NCI-H2196 (cell line): ENCODE results near the gene ZGRF1.
A peak's percentile ranks its signal among the peaks of the same experiment; 100 is the strongest.
"Not testable (repeated sequence)": the region's sequence is repeated elsewhere in the genome, so short reads cannot be mapped to it uniquely, and the experiment has no call there.

Experiments
- DNase-seq: peaks from one replicate; lab custom pipeline; 2025; ENCODE audit not compliant: unreplicated experiment; lab: John Stamatoyannopoulos, UW

ZGRF1 gene

DNA sequence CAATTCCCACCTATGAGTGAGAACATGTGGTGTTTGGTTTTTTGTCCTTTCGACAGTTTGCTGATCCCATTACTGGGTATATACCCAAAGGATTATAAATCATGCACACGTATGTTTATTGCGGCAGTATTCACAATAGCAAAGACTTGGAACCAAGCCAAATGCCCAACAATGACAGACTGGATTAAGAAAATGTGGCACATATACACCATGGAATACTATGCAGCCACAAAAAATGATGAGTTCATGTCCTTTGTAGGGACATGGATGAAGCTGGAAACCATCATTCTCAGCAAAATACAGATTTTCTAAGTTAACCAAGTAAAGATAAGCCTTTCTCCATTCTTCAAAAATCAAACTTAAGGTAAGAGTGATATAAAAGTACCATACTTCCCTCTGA is 82.4 kb downstream of the ZGRF1 start:
- DNase-seq = not testable (repeated sequence)

- no peak for DNase-seq
Measured at GRCh38 chr4:112552668-112553067, 84.0 kb downstream of the ZGRF1 start.

DNA sequence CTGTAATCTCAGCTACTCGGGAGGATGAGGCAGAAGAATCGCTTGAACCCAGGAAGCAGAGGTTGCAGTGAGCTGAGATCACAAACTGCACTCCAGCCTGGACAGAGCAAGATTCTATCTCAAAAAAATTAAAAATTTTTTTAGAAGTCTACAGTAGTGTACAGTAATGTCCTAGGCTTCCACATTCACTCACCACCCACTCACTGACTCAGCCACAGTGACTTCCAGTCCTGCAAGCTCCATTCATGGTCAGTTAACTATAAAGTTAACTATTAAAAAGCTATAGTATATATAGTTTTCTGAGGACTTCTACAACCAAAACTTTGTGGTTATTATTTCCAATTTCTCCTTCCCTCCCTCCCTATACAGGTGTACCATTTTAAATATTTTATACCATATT is 86.0 kb downstream of the ZGRF1 start:
- no peak for DNase-seq

DNA sequence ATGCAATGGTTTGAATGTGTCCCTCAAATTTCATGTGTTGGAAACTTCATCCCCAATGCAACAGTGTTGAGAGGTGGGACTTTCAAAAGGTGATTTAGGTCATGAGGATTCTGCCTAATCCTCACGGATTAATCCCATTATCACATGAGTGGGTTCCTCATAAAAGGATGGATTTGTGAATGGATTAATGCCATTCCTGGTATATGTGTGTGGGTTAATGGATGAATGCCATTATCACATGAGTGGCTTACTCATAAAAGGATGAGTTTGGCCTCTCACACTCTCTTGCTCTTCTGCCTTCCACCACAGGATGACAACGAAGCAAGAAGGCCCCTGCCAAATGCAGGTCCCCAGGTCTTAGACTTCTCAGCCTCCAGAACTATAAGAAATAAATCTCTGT is 90.2 kb downstream of the ZGRF1 start:
- DNase-seq = no peak

- no peak for DNase-seq
Measured at GRCh38 chr4:112545346-112545745, 91.4 kb downstream of the ZGRF1 start.

DNA sequence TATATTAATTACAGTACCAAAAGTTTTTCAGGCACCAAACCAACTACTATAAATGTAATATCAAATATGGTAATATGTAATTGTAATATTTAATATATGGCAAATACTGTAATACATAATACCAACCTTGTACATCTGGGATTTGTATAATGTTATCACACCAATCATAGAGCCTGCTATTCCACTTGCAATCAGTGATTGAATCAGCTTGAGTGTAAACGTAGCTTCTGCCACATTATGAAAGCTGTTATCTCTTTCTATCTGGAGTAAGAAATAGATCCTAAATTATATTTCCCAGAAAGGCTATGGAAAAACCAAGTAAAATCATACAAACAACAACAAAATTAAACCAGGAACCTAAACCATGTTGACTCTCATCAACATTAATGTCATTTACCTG is 96.0 kb downstream of the ZGRF1 start:
- no peak for DNase-seq

DNA sequence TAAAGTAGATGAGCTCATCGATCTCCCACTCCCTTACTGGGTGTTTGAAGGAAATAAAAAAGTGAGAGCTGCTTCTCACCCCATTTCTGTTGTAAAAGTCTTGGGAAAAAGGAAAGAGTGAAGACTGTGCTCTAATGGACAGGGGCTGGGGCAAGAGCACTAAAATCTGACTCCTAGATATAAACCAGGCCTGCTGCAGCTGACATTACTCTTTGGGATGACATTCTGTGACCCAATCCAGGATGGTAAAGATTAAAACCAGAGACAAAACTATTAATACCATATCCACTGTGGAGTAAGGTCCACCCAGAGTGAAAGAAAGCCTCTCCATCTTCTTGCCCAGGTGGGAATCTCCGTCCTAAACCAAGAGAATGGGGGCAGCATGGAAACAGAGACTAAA is 100.6 kb downstream of the ZGRF1 start:
- no peak for DNase-seq

DNA sequence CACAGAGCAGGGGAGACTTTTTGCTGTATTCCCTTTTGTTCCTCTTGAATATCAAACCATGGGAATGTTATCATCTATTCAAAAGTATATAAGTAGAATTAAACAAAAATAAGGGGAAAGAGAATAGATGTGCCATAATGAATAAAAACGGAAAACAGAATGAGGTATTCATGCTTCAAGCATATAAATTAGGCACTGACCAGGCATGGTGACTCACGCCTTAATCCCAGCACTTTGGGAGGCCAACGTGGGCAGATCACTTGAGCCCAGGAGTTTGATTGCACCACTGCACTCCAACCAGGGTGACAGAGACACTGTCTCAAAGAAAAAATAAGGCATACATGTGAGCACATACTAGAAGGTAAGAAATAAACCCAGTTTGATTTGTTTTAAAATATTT is 104.4 kb downstream of the ZGRF1 start:
- no peak for DNase-seq

DNA sequence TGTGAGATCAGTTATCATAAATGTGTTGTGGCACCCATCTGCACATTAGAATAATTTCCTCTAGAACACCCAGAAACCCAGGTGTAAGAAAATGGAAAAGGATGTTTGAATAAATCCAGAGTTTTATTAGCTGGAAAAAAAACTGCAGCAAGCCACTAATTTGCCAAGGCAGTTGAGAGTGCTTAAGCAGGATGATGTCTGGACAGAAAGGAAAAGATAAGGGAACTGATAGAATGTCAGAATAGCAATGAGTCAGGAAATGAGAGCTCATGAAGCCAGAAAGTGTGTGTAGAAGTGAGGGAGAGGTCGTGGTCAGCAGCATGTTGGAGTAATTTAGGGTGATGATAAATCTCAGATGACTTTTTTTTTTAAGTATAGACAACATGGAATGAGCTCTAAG is 105.6 kb downstream of the ZGRF1 start:
- DNase-seq = no peak

GRCh38 chr4:112526061-112526460 is 110.6 kb downstream of the ZGRF1 start:
- no peak for DNase-seq

DNA sequence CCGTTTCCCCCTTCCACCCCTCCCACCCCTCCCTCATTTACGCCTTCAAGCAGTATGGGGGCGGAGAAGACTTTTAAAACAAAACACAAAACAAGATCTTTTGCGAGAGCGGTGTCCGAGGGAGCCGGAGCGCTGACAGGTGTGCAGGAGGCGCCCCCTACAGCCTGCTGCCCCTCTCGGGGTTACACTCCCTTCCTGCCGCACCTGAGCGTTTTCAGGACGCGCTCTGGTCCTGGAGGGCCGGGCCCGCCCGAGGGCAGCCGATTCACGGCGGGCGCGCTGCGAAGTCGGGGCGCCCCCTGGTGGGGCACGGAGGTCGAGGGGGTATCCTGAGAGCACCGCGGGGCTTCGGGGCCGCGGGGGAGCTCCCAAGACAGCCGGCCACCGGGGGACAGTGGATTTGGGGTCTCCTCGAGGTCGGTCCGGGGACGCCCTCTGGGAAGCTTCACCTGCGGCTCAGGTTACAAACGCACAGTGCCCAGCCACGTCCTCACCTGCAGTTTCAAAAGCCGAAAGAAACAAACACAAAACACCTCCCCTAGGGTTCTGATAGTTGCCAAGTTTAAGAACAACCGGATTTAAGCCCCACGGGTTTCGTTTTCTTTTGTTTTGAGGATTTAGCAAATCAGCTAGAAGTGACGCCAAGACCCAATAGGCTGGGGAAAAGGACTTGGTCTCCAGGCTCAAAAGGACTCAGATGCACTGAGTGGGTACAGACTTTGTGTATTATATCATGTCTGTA is 112.8 kb downstream of the ZGRF1 start:
- peak; percentile 59 for DNase-seq

GRCh38 chr4:112523008-112523721 is 113.5 kb downstream of the ZGRF1 start:
- DNase-seq = no peak

GRCh38 chr4:112522431-112522830 is 114.3 kb downstream of the ZGRF1 start:
- not testable (repeated sequence) for DNase-seq

- no peak for DNase-seq
Measured at GRCh38 chr4:112521123-112522023, 115.3 kb downstream of the ZGRF1 start.

DNA sequence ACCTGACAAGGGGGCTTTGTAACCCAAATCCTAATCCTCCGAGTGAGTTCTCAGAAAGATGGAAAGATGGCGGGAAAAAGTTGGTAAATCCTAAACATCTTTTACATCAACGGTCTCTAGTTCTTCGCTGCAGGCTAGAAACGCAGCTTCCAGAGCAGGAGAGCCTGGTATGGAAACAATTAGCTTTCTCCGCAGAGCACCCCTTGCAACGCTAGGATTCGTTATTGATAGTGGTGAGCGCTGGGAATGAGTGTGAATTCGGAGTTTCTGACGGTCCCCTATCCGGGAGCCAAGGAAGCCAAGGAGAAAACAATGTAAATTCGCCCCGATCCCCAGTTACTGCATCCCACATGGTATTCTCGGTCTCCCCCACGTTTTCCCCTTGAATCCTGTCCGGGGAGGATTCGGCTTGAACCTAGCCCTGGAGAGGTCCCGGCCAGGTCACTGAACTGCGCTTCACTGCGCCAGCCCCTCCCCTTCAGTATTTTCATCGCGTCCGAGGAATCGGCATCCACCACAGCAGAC is 116.0 kb downstream of the ZGRF1 start:
- no peak for DNase-seq

DNA sequence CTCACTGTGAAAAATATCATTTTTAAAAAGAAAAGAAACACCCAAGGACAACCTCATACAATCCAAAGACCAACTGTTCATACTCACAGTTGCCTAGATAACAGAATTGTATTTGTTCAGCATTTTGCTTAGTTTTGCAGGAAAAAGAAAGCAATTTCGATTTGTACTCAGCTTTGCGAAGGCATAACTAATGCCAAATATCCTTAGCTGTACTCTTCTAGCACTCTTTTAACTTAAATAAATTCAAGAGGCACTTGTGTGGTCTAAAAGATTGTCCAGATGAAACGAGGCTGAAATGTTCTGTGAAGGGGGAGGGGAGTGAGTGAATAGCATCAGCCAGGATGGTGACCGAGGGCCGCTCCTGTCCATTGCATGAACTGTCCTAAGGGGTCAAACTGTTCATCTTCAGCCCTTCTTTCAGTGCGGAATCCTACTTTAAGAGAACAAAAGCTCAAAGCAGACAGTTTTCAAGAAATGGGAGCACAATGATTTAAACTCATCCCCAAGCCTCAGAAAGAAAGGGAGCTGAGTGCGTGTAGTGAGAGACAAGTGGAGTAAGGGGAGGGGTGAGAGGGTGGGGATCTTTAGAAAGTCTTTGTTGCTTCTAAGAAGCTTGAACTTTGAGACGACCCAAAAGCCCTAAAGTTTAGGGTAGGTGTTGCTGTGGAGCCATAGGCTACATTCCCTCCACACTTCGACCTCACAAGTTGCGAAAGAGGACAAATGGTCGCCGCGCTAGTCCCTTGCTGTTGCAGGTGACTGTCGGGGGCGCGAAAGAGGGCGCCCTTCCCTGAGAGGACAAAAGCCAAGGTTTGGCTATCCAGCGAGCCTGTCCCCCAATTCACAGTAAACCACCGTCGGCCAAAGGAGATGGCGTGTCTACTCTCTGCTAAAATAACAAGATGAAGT is 116.8 kb downstream of the ZGRF1 start:
- no peak for DNase-seq

DNA sequence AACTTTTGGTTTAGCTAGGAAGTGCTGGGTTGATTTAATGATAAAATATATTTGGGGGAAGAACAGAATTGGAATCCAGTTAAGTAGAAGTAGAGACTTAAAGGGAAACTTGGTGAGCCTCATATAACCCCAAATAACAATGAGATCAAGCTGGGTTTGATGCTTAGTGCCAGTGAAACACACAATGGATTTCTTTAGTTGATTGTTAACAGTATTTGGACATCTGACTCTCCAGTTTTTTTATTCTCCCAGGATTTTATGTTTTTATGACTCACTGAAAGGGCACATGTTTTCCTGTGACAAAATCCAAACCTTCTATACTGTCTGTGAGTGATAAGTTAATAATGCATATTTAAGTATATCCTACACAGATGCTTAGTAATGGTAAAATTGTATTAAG is 118.0 kb downstream of the ZGRF1 start:
- no peak for DNase-seq

- no peak for DNase-seq
Measured at GRCh38 chr4:112517911-112518310, 118.8 kb downstream of the ZGRF1 start.

- no peak for DNase-seq
Measured at GRCh38 chr4:112517067-112517634, 119.6 kb downstream of the ZGRF1 start.

GRCh38 chr4:112516471-112517066 is 120.1 kb downstream of the ZGRF1 start:
- peak; percentile 5 for DNase-seq
